WTC11 (cell line): Measurements from ENCODE around the gene ACSS2. TPM values are rescaled to one million over a fixed set of nuclear protein-coding genes. Genes with fewer than 3 reads are reported as not detected.

ENCODE experiments used
- ATAC-seq: fragments of 200-7000 bp; cut with Tn5 transposase; 2 replicates; pipeline ENCODE4 v1.10.0; 2021; ENCODE audit warnings: mild to moderate bottlenecking, moderate library complexity
- CTCF ChIA-PET: fragments of 300-600 bp; sonication (Branson Sonifier 250); formaldehyde crosslinking; loops from one replicate; lab custom pipeline; 2021; ENCODE audit warnings: antibody characterized with exemption; lab: Charles Lee
- POLR2A ChIA-PET: fragments of 350-600 bp; sonication (Branson Sonifier 250); formaldehyde crosslinking; loops from one replicate; lab custom pipeline; 2021; ENCODE audit warnings: antibody characterized with exemption; lab: Charles Lee
- DNase-seq: peaks from one replicate; pipeline ENCODE4 v3.0.0; 2021; ENCODE audit warnings: low spot score
- H3K27ac Mint-ChIP-seq: 2 replicates; pipeline ENCODE4 v1.8.0; 2021; ENCODE audit warnings: mixed read lengths
- H3K27me3 Mint-ChIP-seq: 2 replicates; pipeline ENCODE4 v1.8.0; 2021; ENCODE audit warnings: low read depth, mild to moderate bottlenecking, moderate library complexity, mixed read lengths
- H3K36me3 Mint-ChIP-seq: 2 replicates; pipeline ENCODE4 v1.8.0; 2021; ENCODE audit warnings: mixed read lengths
- H3K4me1 Mint-ChIP-seq: 2 replicates; pipeline ENCODE4 v1.8.0; 2022; ENCODE audit warnings: mixed read lengths
- H3K4me3 Mint-ChIP-seq: 2 replicates; pipeline ENCODE4 v1.8.0; 2021; ENCODE audit warnings: mild to moderate bottlenecking, moderate library complexity, mixed read lengths
- H3K9me3 Mint-ChIP-seq: 2 replicates; pipeline ENCODE4 v1.8.0; 2021; ENCODE audit warnings: mixed read lengths
- ATF3 ChIP-seq: sonication (generic); formaldehyde crosslinking; conservative IDR thresholded peaks from 2 replicates; pipeline ENCODE4 v1.8.1; 2022; ENCODE audit warnings: mild to moderate bottlenecking, missing genetic modification reagents
- CTCF ChIP-seq: fragments of 200-600 bp; IDR thresholded peaks from 2 replicates; pipeline ENCODE4 v1.8.0; 2022; ENCODE audit warnings: antibody characterized with exemption
- ESRRA ChIP-seq: sonication (generic); formaldehyde crosslinking; IDR thresholded peaks from 2 replicates; pipeline ENCODE4 v1.8.1; 2022; ENCODE audit warnings: mild to moderate bottlenecking, missing genetic modification reagents, borderline replicate concordance
- FOXK1 ChIP-seq: sonication (generic); formaldehyde crosslinking; IDR thresholded peaks from 2 replicates; pipeline ENCODE4 v1.8.0; 2022; ENCODE audit warnings: mild to moderate bottlenecking, moderate library complexity, missing genetic modification reagents
- GABPB1 ChIP-seq: sonication (generic); formaldehyde crosslinking; IDR thresholded peaks from 2 replicates; pipeline ENCODE4 v1.8.1; 2023; ENCODE audit warnings: mild to moderate bottlenecking, missing genetic modification reagents
- HMGA2 ChIP-seq: fragments of 250-450 bp; sonication (Bioruptor Pico); IDR thresholded peaks from 2 replicates; pipeline ENCODE4 v1.4.0; 2021; ENCODE audit warnings: mild to moderate bottlenecking, moderate library complexity
- IRF1 ChIP-seq: sonication (generic); formaldehyde crosslinking; IDR thresholded peaks from 2 replicates; pipeline ENCODE4 v1.8.0; 2023; ENCODE audit warnings: missing genetic modification reagents
- NR2C2 ChIP-seq: sonication (generic); formaldehyde crosslinking; IDR thresholded peaks from 2 replicates; pipeline ENCODE4 v1.8.0; 2022; ENCODE audit warnings: mild to moderate bottlenecking, missing genetic modification reagents
- PRRX2 ChIP-seq: fragments of 250-450 bp; sonication (Bioruptor Pico); IDR thresholded peaks from 2 replicates; pipeline ENCODE4 v1.8.0; 2021; ENCODE audit warnings: mild to moderate bottlenecking
- RELA ChIP-seq: sonication (generic); formaldehyde crosslinking; IDR thresholded peaks from 2 replicates; pipeline ENCODE4 v1.8.1; 2022; ENCODE audit warnings: missing genetic modification reagents, mild to moderate bottlenecking, borderline replicate concordance
- TP53 ChIP-seq: sonication (generic); formaldehyde crosslinking; IDR thresholded peaks from 2 replicates; pipeline ENCODE4 v1.8.1; 2023; ENCODE audit warnings: mild to moderate bottlenecking, missing genetic modification reagents
- ZBTB21 ChIP-seq: sonication (generic); formaldehyde crosslinking; IDR thresholded peaks from 2 replicates; pipeline ENCODE4 v1.8.1; 2023; ENCODE audit warnings: mild to moderate bottlenecking, missing genetic modification reagents, borderline replicate concordance
- ZNF138 ChIP-seq: sonication (generic); formaldehyde crosslinking; conservative IDR thresholded peaks from 2 replicates; pipeline ENCODE4 v1.8.1; 2022; ENCODE audit warnings: mild to moderate bottlenecking, moderate library complexity, missing genetic modification reagents
- ZNF263 ChIP-seq: sonication (generic); formaldehyde crosslinking; IDR thresholded peaks from 2 replicates; pipeline ENCODE4 v1.8.1; 2022; ENCODE audit warnings: low read depth, mild to moderate bottlenecking, moderate library complexity, missing genetic modification reagents
- ZNF425 ChIP-seq: fragments of 250-450 bp; sonication (Bioruptor Pico); conservative IDR thresholded peaks from 2 replicates; pipeline ENCODE4 v1.9.0; 2021; ENCODE audit warnings: mild to moderate bottlenecking
- ZSCAN18 ChIP-seq: fragments of 250-450 bp; sonication (Bioruptor Pico); IDR thresholded peaks from 2 replicates; pipeline ENCODE4 v2.1.2; 2022; ENCODE audit warnings: mild to moderate bottlenecking, moderate library complexity
- total RNA-seq: library from RNA; stranded (reverse); gene quantifications from 3 replicates; pipeline ENCODE4 v1.2.3, GENCODE V29; 2021
- TF ChIP-seq, protein P1 (sequence below): sonication (generic); formaldehyde crosslinking; IDR thresholded peaks from 2 replicates; pipeline ENCODE4 v1.8.1; 2022; ENCODE audit warnings: low read depth, mild to moderate bottlenecking, moderate library complexity, missing genetic modification reagents, borderline replicate concordance
- TF ChIP-seq, protein P2 (sequence below): sonication (generic); formaldehyde crosslinking; IDR thresholded peaks from 2 replicates; pipeline ENCODE4 v1.8.1; 2022; ENCODE audit warnings: low read depth, missing genetic modification reagents, borderline replicate concordance
- TF ChIP-seq, protein P3 (sequence below): sonication (generic); formaldehyde crosslinking; IDR thresholded peaks from 2 replicates; pipeline ENCODE4 v1.8.0; 2022; ENCODE audit warnings: mild to moderate bottlenecking, missing genetic modification reagents

ACSS2 gene
- total RNA-seq, 1 experiment from 2014 or later: 28.9 TPM

DNA sequence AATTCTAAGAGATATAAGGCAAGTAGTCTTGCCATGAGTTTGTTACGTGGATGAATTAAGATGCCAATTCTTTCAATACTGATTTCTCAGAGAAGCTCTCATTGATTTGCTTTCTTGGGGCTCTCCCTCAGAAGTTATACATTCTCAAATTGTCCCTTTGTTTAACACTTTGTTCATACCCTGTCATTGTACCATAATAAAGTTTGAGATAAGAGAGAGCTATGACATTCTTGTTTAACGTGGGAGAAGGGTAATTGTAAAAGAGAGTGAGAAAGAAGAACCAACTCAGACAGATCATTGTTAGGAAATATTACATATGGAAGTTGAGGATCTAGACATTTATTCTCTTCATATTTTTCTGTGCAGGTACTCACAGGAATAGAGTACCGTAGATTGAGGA lies 19.1 kb downstream of the ACSS2 start:
- Mint-ChIP-seq H3K36me3 (peaks cover 20% of the 10 kb centered on the region), H3K9me3 (peaks cover 15% of the 10 kb centered on the region), H3K4me1 (no peaks in the 10 kb centered on the region), H3K27me3 (no peaks in the 10 kb centered on the region), H3K27ac (no peak overlapping the region), H3K4me3 (no peak overlapping the region)
- POLR2A ChIA-PET: no interaction called here
- CTCF ChIA-PET: no interaction called here
- no peak for DNase-seq
- TF ChIP-seq ESRRA (CRISPR knock-in tag) (no peak), NR2C2 (CRISPR knock-in tag) (no peak)
- no peak for ATAC-seq

DNA sequence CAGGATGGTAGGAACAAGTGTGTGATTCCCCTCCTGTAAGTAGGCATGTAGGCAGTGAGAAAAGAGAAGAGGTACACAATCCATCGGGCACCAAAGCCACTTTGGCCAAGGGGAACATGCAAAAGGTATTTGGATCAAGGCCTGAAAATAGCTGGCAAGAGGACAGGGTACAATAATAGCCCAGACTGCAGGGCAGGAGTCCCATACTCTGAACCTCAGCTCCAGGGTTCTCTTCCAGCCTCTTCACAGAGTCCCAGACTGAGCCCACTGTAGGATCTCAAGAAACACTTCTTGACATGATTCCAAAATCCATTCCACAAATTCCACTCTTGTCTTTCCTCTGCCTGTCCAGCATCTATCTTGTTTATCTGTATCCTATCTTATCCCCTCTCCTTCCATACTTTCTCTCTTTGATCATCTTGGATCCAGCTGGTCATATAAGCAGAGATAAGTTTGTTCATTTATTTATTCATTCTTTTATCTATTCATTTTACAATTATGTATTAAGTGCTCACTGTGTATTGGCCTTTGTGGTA lies 19.7 kb downstream of the ACSS2 start:
- CTCF ChIA-PET: no interaction called here
- POLR2A ChIA-PET: interaction anchor here (0.7 kb wide), 1 partner anchor 53 kb away, joined by 3 read pairs; no protein-coding TSS in a partner anchor
- ATAC-seq: no peak

More for the DNA sequence above, 19.7 kb downstream of the ACSS2 start:
- no peak overlapping the region for H3K4me3 Mint-ChIP-seq
- no peaks in the 10 kb centered on the region for H3K27me3 Mint-ChIP-seq
- no peak for DNase-seq
- H3K27ac Mint-ChIP-seq: no peak overlapping the region
- H3K9me3 Mint-ChIP-seq: peaks cover 15% of the 10 kb centered on the region
- peaks cover 20% of the 10 kb centered on the region for H3K36me3 Mint-ChIP-seq
- TF ChIP-seq ATF3 (no peak), PRRX2 (no peak), TP53 (CRISPR knock-in tag) (no peak), IRF1 (CRISPR knock-in tag) (no peak), GABPB1 (CRISPR knock-in tag) (no peak), ZNF425 (CRISPR knock-in tag) (no peak), ZBTB21 (CRISPR knock-in tag) (no peak), CTCF (no peak), FOXK1 (no peak), ZNF138 (CRISPR knock-in tag) (no peak), RELA (CRISPR knock-in tag) (no peak), ZSCAN18 (CRISPR knock-in tag) (no peak), HMGA2 (CRISPR knock-in tag) (no peak), ZNF263 (CRISPR knock-in tag) (no peak), ESRRA (CRISPR knock-in tag) (no peak)
- TF ChIP-seq, protein P1, sequence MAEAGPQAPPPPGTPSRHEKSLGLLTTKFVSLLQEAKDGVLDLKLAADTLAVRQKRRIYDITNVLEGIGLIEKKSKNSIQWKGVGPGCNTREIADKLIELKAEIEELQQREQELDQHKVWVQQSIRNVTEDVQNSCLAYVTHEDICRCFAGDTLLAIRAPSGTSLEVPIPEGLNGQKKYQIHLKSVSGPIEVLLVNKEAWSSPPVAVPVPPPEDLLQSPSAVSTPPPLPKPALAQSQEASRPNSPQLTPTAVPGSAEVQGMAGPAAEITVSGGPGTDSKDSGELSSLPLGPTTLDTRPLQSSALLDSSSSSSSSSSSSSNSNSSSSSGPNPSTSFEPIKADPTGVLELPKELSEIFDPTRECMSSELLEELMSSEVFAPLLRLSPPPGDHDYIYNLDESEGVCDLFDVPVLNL: no peak
- TF ChIP-seq, protein P2, sequence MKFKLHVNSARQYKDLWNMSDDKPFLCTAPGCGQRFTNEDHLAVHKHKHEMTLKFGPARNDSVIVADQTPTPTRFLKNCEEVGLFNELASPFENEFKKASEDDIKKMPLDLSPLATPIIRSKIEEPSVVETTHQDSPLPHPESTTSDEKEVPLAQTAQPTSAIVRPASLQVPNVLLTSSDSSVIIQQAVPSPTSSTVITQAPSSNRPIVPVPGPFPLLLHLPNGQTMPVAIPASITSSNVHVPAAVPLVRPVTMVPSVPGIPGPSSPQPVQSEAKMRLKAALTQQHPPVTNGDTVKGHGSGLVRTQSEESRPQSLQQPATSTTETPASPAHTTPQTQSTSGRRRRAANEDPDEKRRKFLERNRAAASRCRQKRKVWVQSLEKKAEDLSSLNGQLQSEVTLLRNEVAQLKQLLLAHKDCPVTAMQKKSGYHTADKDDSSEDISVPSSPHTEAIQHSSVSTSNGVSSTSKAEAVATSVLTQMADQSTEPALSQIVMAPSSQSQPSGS: no peak
- TF ChIP-seq, protein P3, sequence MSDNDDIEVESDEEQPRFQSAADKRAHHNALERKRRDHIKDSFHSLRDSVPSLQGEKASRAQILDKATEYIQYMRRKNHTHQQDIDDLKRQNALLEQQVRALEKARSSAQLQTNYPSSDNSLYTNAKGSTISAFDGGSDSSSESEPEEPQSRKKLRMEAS (CRISPR knock-in tag): no peak
- no peaks in the 10 kb centered on the region for H3K4me1 Mint-ChIP-seq
